SK-N-SH (cell line): ENCODE measurements around the gene RAB10. TPM values are rescaled to one million over a fixed set of nuclear protein-coding genes. Genes with fewer than 3 reads are reported as not detected.
A peak's percentile ranks its signal among the peaks of the same experiment; 100 is the strongest.

Source experiments
- CTCF ChIA-PET: fragments of 300-600, 350-600 bp; formaldehyde crosslinking; extraction: SDS; loops from one replicate; lab custom pipeline; 2021; lab: Yijun Ruan, JAX
- POLR2A ChIA-PET: fragments of 350-600 bp; sonication (Branson Sonifier 250); formaldehyde crosslinking; extraction: SDS; loops from one replicate; lab custom pipeline; 2020; ENCODE audit warnings: antibody characterized with exemption, inconsistent platforms; lab: Yijun Ruan, JAX
- DNase-seq: peaks from one replicate; pipeline ENCODE4 v3.0.0; 2012
- H2AFZ ChIP-seq: fragments of 200-600 bp; sonication (generic); 2 replicates; pipeline ENCODE4 v1.8.1; 2016; ENCODE audit warnings: antibody characterized with exemption, mild to moderate bottlenecking, low read depth
- H3F3A ChIP-seq: fragments of 200-600 bp; sonication (generic); replicated peaks from 2 replicates; pipeline ENCODE3; 2016; ENCODE audit warnings: antibody characterized with exemption, mild to moderate bottlenecking; ENCODE audit not compliant: insufficient read depth
- H3K27ac ChIP-seq, 2 experiments: fragments of 200-500 bp in 1 of 2; fragments of 200-600 bp in 1 of 2; sonication (Bioruptor generic) in 1 of 2; sonication (generic), shearing (Covaris generic) in 1 of 2; 2 replicates each; pipeline versions ENCODE4 v1.5.1 to v1.6.1; 2014 to 2016; ENCODE audit warnings: low read depth in 2 of 2, inconsistent platforms in 1 of 2, low read length in 1 of 2, mild to moderate bottlenecking in 1 of 2, mixed read lengths in 1 of 2
- H3K27me3 ChIP-seq: fragments of 200-600 bp; sonication (generic), shearing (Covaris generic); 2 replicates; pipeline ENCODE4 v1.6.1; 2016; ENCODE audit warnings: mixed run types; ENCODE audit not compliant: insufficient read depth
- H3K36me3 ChIP-seq, 2 experiments: fragments of 200-500 bp in 1 of 2; fragments of 200-600 bp in 1 of 2; sonication (Bioruptor generic) in 1 of 2; sonication (generic) in 1 of 2; replicated peaks in 1 of 2; 2 replicates each; pipeline versions ENCODE3 to v1.5.1; 2014 to 2016; ENCODE audit warnings: low read length in 1 of 2, mild to moderate bottlenecking in 1 of 2; ENCODE audit not compliant: insufficient read depth in 2 of 2, control insufficient read depth in 1 of 2
- H3K4me1 ChIP-seq, 2 experiments: fragments of 200-500 bp in 1 of 2; fragments of 200-600 bp in 1 of 2; sonication (Bioruptor generic) in 1 of 2; sonication (generic), shearing (Covaris generic) in 1 of 2; 2 replicates each; pipeline versions ENCODE4 v1.5.1 to v1.6.1; 2014 to 2016; ENCODE audit warnings: low read depth in 1 of 2, low read length in 1 of 2, mixed run types in 1 of 2; ENCODE audit not compliant: insufficient read depth in 2 of 2, control insufficient read depth in 1 of 2
- H3K4me2 ChIP-seq: fragments of 200-600 bp; sonication (generic), shearing (Covaris generic); 2 replicates; pipeline ENCODE4 v1.6.1; 2017; ENCODE audit warnings: mixed run types
- H3K4me3 ChIP-seq, 2 experiments: fragments of 200-500 bp in 1 of 2; fragments of 200-600 bp in 1 of 2; sonication (Bioruptor generic) in 1 of 2; sonication (generic), shearing (Covaris generic) in 1 of 2; 2 replicates each; pipeline versions ENCODE4 v1.5.1 to v1.8.1; 2014 to 2016; ENCODE audit warnings: low read depth in 2 of 2, inconsistent platforms in 1 of 2, low read length in 1 of 2, mild to moderate bottlenecking in 1 of 2, mixed read lengths in 1 of 2, moderate library complexity in 1 of 2
- H3K79me2 ChIP-seq: fragments of 200-600 bp; sonication (generic); 2 replicates; pipeline ENCODE4 v1.8.1; 2017; ENCODE audit warnings: mild to moderate bottlenecking; ENCODE audit not compliant: insufficient read depth
- H3K9ac ChIP-seq: fragments of 200-600 bp; sonication (generic); 2 replicates; pipeline ENCODE4 v1.6.1; 2017; ENCODE audit warnings: mixed run types
- H3K9me2 ChIP-seq: fragments of 200-600 bp; sonication (generic); 2 replicates; pipeline ENCODE4 v1.6.1; 2017; ENCODE audit warnings: mixed run types
- H3K9me3 ChIP-seq: fragments of 200-600 bp; sonication (generic); 2 replicates; pipeline ENCODE4 v1.6.1; 2017; ENCODE audit warnings: mixed run types, mild to moderate bottlenecking, moderate library complexity
- H4K20me1 ChIP-seq: fragments of 200-600 bp; sonication (generic); 2 replicates; pipeline ENCODE4 v1.6.1; 2017; ENCODE audit warnings: mild to moderate bottlenecking, mixed run types; ENCODE audit not compliant: insufficient read depth
- CTCF ChIP-seq: fragments of 200-600 bp; sonication (generic); IDR thresholded peaks from 2 replicates; pipeline ENCODE4 v1.6.1; 2017; ENCODE audit warnings: antibody characterized with exemption, mild to moderate bottlenecking, moderate library complexity
- FOXJ3 ChIP-seq: sonication (generic); formaldehyde crosslinking; IDR thresholded peaks from 2 replicates; pipeline ENCODE4 v1.5.1; 2020; ENCODE audit warnings: mild to moderate bottlenecking, missing genetic modification reagents
- FOXM1 ChIP-seq: IDR thresholded peaks from 2 replicates; pipeline ENCODE4 v1.4.0; 2012; ENCODE audit warnings: low read depth, mild to moderate bottlenecking
- MAX ChIP-seq: IDR thresholded peaks from 2 replicates; pipeline ENCODE4 v1.4.0; 2012; ENCODE audit warnings: low read depth
- NFIC ChIP-seq: IDR thresholded peaks from 2 replicates; pipeline ENCODE4 v1.4.0; 2012; ENCODE audit warnings: borderline replicate concordance
- NRF1 ChIP-seq: IDR thresholded peaks from 2 replicates; pipeline ENCODE4 v1.6.1; 2012; ENCODE audit warnings: low read depth, mild to moderate bottlenecking, low read length
- POLR2AphosphoS5 ChIP-seq: IDR thresholded peaks from 2 replicates; pipeline ENCODE4 v1.6.1; 2012; ENCODE audit warnings: low read depth, low read length
- RAD21 ChIP-seq: IDR thresholded peaks from 2 replicates; pipeline ENCODE4 v1.6.1; 2012; ENCODE audit warnings: mild to moderate bottlenecking, low read length
- SMC3 ChIP-seq: IDR thresholded peaks from 2 replicates; pipeline ENCODE4 v1.6.1; 2012; ENCODE audit warnings: low read depth, low read length, improper control_type of control experiment
- TAF1 ChIP-seq: IDR thresholded peaks from 2 replicates; pipeline ENCODE4 v1.6.1; 2012; ENCODE audit warnings: low read depth, mild to moderate bottlenecking, low read length, moderate library complexity, borderline replicate concordance
- WGBS: methylation state at CpG from one replicate; pipeline ENCODE4 v1.1.6; 2017; ENCODE audit warnings: low lambda C conversion rate; 5-methylcytosine and 5-hydroxymethylcytosine counted together
- polyA plus RNA-seq, 3 experiments: library from polyadenylated mRNA; depleted of rRNA; stranded (reverse); fragments of >200 nt; gene quantifications; 2 replicates each; pipeline ENCODE4 v1.2.3, GENCODE V29; 2012

Gene RAB10
- polyA plus RNA-seq, 1 of the 3 experiments (the other 2 are of a cell fraction), result 47.5 TPM

GRCh38 chr2:26136451-26136850, 102.6 kb downstream of the RAB10 start:
- H3K4me1 ChIP-seq, result peaks cover 0 to 2% of the 10 kb centered on the region in 2 experiments; a peak in 1 of 4 replicates
- peaks cover 3% of the 10 kb centered on the region for H3F3A ChIP-seq
- 85% methylated on average over 3 of the region's 3 CpGs for WGBS
- H3K27me3 ChIP-seq, result no peaks in the 10 kb centered on the region
- POLR2A ChIA-PET, result no interaction called here
- H3K36me3 ChIP-seq, result peaks cover 36 to 40% of the 10 kb centered on the region in 2 experiments
- H3K9me2 ChIP-seq, result no peaks in the 10 kb centered on the region
- no peak overlapping the region for H3K27ac ChIP-seq
- DNase-seq, result no peak
- no peak overlapping the region for H3K4me3 ChIP-seq
- no peaks in the 10 kb centered on the region for H3K9me3 ChIP-seq
- peaks cover 15% of the 10 kb centered on the region; the same call in 1 of the 2 replicates for H3K79me2 ChIP-seq
- CTCF ChIA-PET, result interaction anchor here (1.1 to 4.0 kb wide), 5 partner anchors 9 to 186 kb away, joined by 3 to 20 read pairs (median 12); no protein-coding TSS in a partner anchor
- TF ChIP-seq MAX (no peak), NFIC (no peak), TAF1 (no peak), CTCF (no peak), POLR2AphosphoS5 (no peak), FOXM1 (no peak), SMC3 (no peak), NRF1 (no peak), FOXJ3 (CRISPR knock-in tag) (no peak)
- H4K20me1 ChIP-seq, result 0 out of 2 replicates have a peak, but pooled peaks cover 3% of the 10 kb centered on the region
- no peak overlapping the region for H2AFZ ChIP-seq
- H3K4me2 ChIP-seq, result no peak overlapping the region
- no peak overlapping the region for H3K9ac ChIP-seq

- 89% methylated on average over 12 of the region's 12 CpGs for WGBS
- Histone ChIP-seq H3K36me3 (peaks cover 22 to 27% of the 10 kb centered on the region in 2 experiments), H3K27me3 (no peaks in the 10 kb centered on the region), H3K27ac (no peak overlapping the region; a peak in 1 of 4 replicates), H3K4me3 (no peak overlapping the region), H2AFZ (no peak overlapping the region), H3K9me2 (no peaks in the 10 kb centered on the region), H4K20me1 (no peaks in the 10 kb centered on the region), H3F3A (peaks cover 3% of the 10 kb centered on the region), H3K4me1 (peaks cover 0 to 2% of the 10 kb centered on the region in 2 experiments; a peak in 1 of 4 replicates), H3K79me2 (no peaks in the 10 kb centered on the region), H3K9me3 (no peaks in the 10 kb centered on the region), H3K4me2 (no peak overlapping the region), H3K9ac (no peak overlapping the region)
- TF ChIP-seq RAD21, result no peak
- peak; percentile 26; the same call in 1 of the 2 replicates for TF ChIP-seq POLR2AphosphoS5
- ChIA-PET CTCF (interaction anchor here (0.5 to 1.0 kb wide), 3 partner anchors 52 to 148 kb away, joined by 3 to 6 read pairs (median 3); no protein-coding TSS in a partner anchor), POLR2A (interaction anchor here (0.6 kb wide), 1 partner anchor 280 kb away, joined by 3 read pairs; no protein-coding TSS in a partner anchor)
- no peak for DNase-seq
Measured at GRCh38 chr2:26139269-26140183, 105.6 kb downstream of the RAB10 start.
